ENCODE results near the gene SRP14. TPM values are rescaled to one million over a fixed set of nuclear protein-coding genes. Genes with fewer than 3 reads are reported as not detected.
"Not testable (repeated sequence)": the region's sequence is repeated elsewhere in the genome, so short reads cannot be mapped to it uniquely, and the experiment has no call there.

Gene SRP14
- total RNA-seq, 2 donors from 2014 or later: 102 to 117 TPM

DNA sequence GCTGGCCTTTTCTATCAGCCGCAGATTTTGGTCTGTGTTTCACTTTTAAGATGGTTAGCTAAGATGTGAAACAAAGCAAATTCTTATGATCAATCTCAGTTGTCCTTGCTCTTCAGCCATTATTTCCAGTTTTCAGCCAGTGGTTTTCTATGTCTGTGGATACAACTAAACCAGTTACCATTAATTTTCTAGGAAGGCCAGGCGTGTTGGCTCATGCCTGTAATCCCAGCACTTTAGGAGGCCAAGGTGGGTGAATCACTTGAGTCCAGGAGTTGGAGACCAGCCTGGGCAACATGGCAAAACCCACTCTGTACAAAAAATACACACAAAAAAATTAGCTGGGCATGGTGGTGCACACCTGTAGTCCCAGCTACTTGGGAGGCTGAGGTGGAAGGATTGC is 42.8 kb downstream of the SRP14 start:
- DNase-seq; H3K36me3 Mint-ChIP-seq (ENCODE audit: insufficient read depth in 2 of 2); H3K4me1 Mint-ChIP-seq (ENCODE audit: low read depth); H3K27ac Mint-ChIP-seq; H3K27me3 Mint-ChIP-seq (ENCODE audit: low read depth); H3K4me3 Mint-ChIP-seq; H3K9me3 Mint-ChIP-seq; ATAC-seq (replicated peaks in 1 of 2): not testable (repeated sequence)

DNA sequence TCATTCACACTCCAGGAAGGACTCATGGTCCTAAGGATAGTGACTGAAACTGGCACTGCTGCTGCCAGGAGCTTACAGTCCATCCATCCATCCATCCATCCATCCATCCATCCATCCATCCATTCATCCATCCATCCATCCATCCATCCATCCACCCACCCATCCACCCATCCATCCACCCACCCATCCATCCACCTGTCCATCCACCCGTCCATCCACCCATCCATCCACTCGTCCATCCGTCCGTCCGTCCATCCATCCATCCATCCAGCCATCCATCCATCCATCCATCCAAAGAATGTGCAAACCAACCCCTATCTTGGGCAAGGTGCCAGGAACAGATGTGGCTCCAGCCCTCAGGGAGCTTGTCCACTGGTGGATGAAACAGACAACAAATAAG is 46.0 kb downstream of the SRP14 start:
- H3K36me3 Mint-ChIP-seq (ENCODE audit: insufficient read depth in 2 of 2); H3K9me3 Mint-ChIP-seq; H3K4me1 Mint-ChIP-seq (ENCODE audit: low read depth); H3K4me3 Mint-ChIP-seq; H3K27ac Mint-ChIP-seq; H3K27me3 Mint-ChIP-seq (ENCODE audit: low read depth); DNase-seq; ATAC-seq (replicated peaks in 1 of 2): not testable (repeated sequence)

DNA sequence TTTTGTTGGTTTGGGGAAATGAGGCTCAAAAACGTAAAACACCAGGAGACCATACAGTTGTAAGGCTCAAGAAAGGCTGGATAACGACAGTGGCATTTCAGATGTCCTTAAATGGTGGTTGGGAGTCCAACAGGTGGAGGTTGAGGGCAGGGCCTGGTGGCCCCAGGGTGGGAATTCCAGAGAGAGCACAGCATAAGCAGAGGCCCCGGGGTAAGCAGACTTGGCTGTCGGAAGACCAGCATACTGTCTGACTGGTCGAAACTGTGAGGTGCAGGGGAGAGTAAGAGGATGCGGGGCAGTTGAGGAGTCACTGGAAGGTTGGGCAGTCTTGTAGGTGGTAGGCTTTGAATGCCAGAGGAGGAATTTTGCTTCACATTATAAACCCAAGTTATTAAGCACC is 48.3 kb downstream of the SRP14 start:
- H3K4me3 Mint-ChIP-seq: no peak overlapping the region
- no peaks in the 10 kb centered on the region for H3K4me1 Mint-ChIP-seq (ENCODE audit: low read depth)
- H3K36me3 Mint-ChIP-seq (ENCODE audit: insufficient read depth in 2 of 2): peaks cover 1 to 6% of the 10 kb centered on the region in 2 donors
- DNase-seq (no peak), ATAC-seq (replicated peaks in 1 of 2) (no peak)
- H3K27ac Mint-ChIP-seq: no peak overlapping the region
- no peaks in the 10 kb centered on the region for H3K27me3 Mint-ChIP-seq (ENCODE audit: low read depth)
- no peaks in the 10 kb centered on the region for H3K9me3 Mint-ChIP-seq

DNA sequence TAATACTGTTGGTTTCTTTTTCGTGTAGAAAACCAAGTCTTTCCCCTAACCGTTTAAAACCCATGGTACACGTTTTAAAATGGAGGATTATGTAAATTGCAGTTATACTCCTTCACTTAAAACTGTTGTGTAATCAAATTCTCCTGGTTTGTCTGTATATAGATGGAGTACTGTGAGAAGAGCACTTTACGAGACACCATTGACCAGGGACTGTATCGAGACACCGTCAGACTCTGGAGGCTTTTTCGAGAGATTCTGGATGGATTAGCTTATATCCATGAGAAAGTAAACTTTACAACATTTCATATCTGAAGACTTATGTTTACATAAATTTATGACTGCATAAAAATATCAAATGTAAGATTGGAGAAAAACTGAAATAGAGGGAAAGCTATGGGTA is 51.2 kb downstream of the SRP14 start:
- H3K27ac Mint-ChIP-seq: peak overlapping the region; percentile 55
- no peak for DNase-seq
- no peaks in the 10 kb centered on the region for H3K4me1 Mint-ChIP-seq (ENCODE audit: low read depth)
- no peaks in the 10 kb centered on the region for H3K27me3 Mint-ChIP-seq (ENCODE audit: low read depth)
- H3K9me3 Mint-ChIP-seq: no peaks in the 10 kb centered on the region
- no peak overlapping the region for H3K4me3 Mint-ChIP-seq
- no peak for ATAC-seq (replicated peaks in 1 of 2)
- peaks cover 1 to 4% of the 10 kb centered on the region in 2 donors for H3K36me3 Mint-ChIP-seq (ENCODE audit: insufficient read depth in 2 of 2)

Other genes with a start within 250 kb of the SRP14 start
- gene GPR176, start 118.9 kb downstream of the SRP14 start, total RNA-seq: under 1 TPM; 0.41 to 0.72 TPM
- 10 to 100 TPM; 34.9 to 38.0 TPM for gene EIF2AK4, start 105.1 kb downstream of the SRP14 start, total RNA-seq
- 10 to 100 TPM; 23.7 to 25.9 TPM for gene BMF, start 69.7 kb upstream of the SRP14 start, total RNA-seq
- 10 to 100 TPM; 86.5 to 91.2 TPM for gene BUB1B, start 121.9 kb upstream of the SRP14 start, total RNA-seq
- gene PAK6, start 199.9 kb upstream of the SRP14 start, total RNA-seq: 1 to 10 TPM in 1 of 2 donors, under 1 TPM in 1; 0.51 to 1.2 TPM
- gene ANKRD63, start 243.9 kb upstream of the SRP14 start, total RNA-seq: not detected